Measurements from ENCODE around the gene LIPE.

LIPE gene

GRCh38 chr19:42442833-42443232 is 15.6 kb upstream of the LIPE start, which contains the start of gene CXCL17:
TSS of gene CXCL17 (minus strand) at chr19:42442946. CDS start at chr19:42442832, 114 bp downstream.
- peak; percentile 99 for DNase-seq

- DNase-seq: peak; percentile 47
Measured at GRCh38 chr19:42441049-42441445, 13.9 kb upstream of the LIPE start.

GRCh38 chr19:42440357-42441048 is 13.3 kb upstream of the LIPE start:
- peak; percentile 80 for DNase-seq

DNA sequence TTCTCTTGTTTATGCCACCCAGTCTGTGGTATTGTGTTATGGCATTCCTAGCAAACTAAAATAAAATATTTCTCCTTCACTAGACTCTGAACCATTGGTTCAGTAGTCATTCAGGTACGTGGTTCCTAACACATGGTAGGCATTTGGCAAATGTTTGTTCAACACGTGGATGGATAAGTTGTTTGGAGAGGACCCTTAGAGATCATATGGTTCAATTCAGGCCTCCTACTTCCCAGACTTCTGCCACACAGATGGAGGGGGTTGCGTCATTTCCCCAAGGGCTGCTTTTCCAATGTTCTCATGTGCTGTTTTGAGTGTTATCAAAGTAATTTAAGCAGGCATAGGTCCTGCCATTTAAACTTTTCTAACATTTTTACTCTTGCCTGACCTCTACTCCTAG is 8.8 kb upstream of the LIPE start:
- peak; percentile 71 for DNase-seq

GRCh38 chr19:42435316-42435715 is 8.1 kb upstream of the LIPE start:
- no peak for DNase-seq

DNA sequence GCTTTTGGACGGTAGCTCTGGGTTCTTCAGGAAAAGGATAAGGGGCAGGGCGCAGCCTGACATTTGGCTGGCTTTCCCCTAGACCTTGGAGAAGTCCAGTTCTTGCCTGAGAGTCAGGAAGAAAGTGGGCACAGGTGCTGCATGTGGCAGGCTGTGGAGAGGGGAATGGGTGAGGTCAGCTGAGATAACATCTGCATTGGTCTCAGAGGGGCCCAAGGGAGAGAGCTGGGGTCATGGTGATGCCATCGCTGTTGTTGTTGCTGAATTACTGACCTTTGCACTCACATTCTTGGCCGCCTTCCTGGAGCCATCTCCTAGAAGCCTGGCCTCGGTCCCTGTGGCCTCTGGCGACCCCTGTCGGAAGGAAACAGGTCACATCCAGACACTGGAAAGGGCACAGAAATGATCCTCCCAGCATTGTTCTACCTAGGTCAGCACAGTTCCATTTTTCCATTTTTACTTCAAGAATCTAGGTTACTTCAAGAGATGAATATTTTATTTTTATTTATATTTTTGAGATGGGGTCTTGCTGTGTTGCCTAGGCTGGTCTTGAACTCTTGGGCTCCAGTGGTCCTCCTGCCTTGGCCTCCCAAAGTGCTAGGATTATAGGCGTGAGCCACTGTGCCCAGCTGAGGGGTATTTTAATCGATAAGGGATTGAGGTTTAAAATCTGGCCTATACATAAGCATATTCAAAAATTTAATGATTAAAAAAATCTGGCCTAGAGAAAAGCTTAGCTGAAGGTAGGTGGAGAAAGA is 6.5 kb upstream of the LIPE start:
- DNase-seq: no peak

- DNase-seq: no peak
Measured at GRCh38 chr19:42431486-42431885, 4.3 kb upstream of the LIPE start.

DNA sequence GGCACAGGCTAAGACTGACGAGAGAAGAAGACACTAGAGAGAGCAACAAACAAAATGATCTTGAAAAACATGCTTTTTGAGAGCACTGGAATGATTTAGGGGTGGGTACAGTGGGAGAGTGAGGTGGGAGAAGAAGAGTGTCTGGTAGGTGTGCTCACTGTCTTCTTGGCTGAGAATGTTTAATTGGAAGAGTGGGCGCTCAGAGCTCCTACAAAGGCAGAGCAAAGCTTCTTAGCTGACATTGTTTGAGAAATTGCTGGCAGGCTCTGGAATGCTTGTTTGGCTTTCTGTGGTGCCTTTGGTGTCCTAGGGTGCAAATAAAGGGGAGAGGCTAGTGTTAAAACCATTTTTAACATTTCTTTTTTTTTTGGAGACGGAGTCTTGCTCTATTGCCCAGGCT is 1.5 kb upstream of the LIPE start:
- no peak for DNase-seq

- no peak for DNase-seq
Measured at GRCh38 chr19:42426643-42427042, 545 bp downstream of the LIPE start.

GRCh38 chr19:42424712-42425131 is 2.5 kb downstream of the LIPE start:
- DNase-seq: no peak

DNA sequence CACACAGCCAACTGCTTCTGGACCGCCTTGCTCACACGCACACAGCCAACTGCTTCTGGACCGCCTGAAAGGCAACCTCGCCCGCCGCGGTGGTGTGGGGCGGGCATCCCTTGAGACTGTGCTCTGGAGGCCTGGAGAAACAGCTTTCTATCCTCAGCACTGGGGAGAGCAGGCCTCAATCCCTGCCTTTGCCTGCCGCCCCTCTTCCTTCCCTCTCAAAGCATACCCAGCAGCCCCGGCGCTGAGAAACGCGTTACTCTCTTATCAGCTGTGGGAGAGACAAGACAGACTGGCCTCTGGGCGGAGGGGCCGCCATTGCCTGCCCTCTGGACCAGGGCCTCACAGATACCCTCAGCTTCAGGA is 2.9 kb downstream of the LIPE start:
- no peak for DNase-seq

DNA sequence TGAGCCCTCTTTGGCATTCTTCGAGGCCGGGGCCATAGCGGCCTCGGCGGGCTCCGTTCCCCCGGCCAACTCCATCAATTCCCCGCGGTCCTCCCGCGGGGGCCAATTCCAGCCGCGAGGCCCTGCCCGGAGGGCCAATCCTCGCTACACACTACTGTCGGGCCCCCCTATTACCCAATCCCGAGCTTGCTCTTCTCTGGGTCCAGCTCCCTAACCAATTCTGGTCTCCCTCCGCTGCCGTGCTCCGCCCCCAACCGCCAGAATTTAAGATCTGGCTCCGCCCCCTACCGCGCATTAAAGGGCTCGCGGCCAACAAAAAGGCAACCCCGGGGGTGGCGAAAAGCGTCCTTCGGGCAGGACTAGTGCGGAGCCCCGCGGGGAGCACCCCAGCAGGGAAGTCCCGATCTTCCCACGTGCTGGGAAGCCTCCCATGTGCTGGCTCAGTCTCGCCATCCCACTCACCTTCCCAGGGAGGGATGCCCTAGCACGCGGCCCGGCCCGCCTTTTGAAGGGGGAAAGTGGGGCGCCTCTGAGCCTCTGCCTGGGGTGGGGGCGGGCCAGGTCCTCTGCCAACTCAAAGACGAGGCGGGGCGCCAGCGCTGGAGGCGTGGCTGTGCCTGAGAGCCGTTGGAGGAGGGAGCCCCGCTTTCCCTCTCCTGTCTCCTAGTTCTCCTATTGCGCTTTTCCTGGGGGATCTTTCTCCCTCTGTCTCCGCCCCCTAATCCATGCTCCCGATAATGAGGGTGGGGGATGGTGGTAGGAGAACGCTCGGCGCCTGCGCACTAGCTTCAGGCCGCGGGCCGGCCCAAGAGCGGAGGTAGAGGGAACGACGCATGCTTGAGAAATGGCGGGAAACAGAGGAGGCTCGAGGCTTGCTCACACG is 3.5 kb downstream of the LIPE start:
- peak; percentile 86 for DNase-seq

DNA sequence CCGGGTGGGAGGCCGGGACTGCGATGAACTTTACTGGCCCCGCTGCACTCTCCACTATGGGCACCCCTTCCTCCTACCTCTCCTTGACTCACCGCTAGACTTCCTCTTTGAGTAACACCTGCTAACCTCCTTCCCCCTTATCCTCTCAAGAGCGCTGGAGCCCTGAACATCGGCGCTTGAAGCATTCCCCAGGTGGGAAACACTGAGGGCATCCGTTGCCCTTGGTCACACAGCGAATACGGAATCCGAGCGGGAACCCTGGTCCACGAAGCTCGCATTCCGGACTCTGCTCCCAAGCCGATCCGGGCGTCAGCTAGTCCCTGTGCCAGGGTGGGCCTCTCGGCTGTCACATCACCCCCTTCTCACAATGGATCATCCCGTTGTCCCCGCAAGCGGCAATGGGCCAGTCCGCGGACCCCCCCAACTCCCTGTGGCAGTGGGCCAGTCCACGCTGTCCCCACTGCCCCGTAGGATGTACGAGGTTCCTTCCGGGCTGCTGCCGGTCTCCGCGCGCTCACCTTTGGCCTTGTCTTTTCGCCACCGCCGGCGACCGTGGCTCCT is 4.2 kb downstream of the LIPE start:
- peak; percentile 70 for DNase-seq

GRCh38 chr19:42422092-42422900 is 4.9 kb downstream of the LIPE start:
- DNase-seq: peak; percentile 45

- no peak for DNase-seq
Measured at GRCh38 chr19:42421591-42422031, 5.6 kb downstream of the LIPE start.

- no peak for DNase-seq
Measured at GRCh38 chr19:42421101-42421500, 6.1 kb downstream of the LIPE start.

- DNase-seq: no peak
Measured at GRCh38 chr19:42420055-42420544, 7.1 kb downstream of the LIPE start.

- DNase-seq: no peak
Measured at GRCh38 chr19:42419309-42419708, 7.9 kb downstream of the LIPE start.

GRCh38 chr19:42412661-42413076 is 14.5 kb downstream of the LIPE start:
- DNase-seq: no peak

DNA sequence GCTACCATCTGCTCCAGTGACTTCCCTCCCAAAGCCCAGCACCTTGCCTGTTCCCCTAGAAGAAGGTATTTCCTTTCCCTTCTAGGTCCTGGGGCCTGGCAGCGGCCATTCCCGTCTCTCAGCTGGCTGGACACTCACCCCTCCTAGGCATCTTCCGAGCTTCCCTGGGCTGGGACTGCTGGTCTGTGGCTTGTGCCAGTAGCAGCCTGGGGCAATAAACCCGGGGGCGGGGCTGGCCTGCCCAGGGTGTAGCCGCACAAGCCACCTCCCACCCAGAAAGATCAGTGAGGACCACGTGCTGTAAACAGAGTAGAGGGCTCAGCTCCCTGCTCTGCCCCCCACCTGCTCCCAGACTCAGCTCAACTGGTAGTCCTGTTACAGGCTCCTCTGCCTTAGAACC is 15.0 kb downstream of the LIPE start:
- DNase-seq: no peak

DNA sequence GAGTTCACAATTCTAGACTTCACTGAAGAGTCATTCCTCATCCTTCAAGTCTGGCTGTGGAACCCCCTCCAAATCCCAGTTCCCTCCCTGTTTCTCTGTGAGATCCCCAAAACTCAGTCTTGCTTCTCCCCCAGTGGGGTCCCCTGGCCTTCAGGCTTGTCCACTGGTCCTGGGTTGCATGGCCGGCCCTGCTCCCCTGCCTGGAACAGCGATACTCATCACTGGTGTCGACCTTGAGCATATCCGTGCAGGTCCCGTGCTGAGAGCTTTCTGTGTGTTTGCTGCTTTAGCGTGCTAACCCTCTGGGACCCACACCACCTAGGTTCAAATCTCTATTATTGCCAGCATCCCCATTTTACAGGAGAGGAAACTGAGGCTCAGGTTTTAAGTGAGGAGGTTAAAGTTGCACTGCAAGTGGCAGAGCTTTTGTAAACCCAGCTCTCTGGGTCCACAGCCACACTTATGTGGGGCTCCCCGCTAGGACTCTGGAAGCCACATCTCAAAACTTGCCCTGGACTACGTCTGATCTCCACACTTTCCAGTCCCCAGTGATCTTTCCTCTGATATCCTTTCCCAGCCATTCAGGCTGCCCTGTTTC is 15.5 kb downstream of the LIPE start:
- no peak for DNase-seq

- DNase-seq: no peak
Measured at GRCh38 chr19:42410371-42410770, 16.8 kb downstream of the LIPE start.

Measured in DMS79 treated with DMSO at 0.1 percent for 48 hours (cell line).